Loucy (cell line): ENCODE measurements around the gene LMX1B.

Source experiments
- H2AFZ ChIP-seq: fragments of 200-600 bp; sonication (generic); 2 replicates; pipeline ENCODE4 v1.6.0; 2016; ENCODE audit warnings: antibody characterized with exemption, mild to moderate bottlenecking, low read length, moderate library complexity
- H3F3A ChIP-seq: fragments of 200-600 bp; 2 replicates; pipeline ENCODE4 v1.6.0; 2016; ENCODE audit warnings: antibody characterized with exemption, low read depth, mild to moderate bottlenecking
- H3K27me3 ChIP-seq: fragments of 200-600 bp; sonication (generic); 2 replicates; pipeline ENCODE4 v1.6.1; 2014; ENCODE audit warnings: low read length, mild to moderate bottlenecking; ENCODE audit not compliant: insufficient read depth, poor library complexity, severe bottlenecking
- H3K36me3 ChIP-seq: fragments of 200-600 bp; sonication (generic); 2 replicates; pipeline ENCODE4 v1.6.1; 2016; ENCODE audit warnings: low read length; ENCODE audit not compliant: insufficient read depth
- H3K4me1 ChIP-seq: fragments of 200-600 bp; sonication (generic); 2 replicates; pipeline ENCODE4 v1.5.1; 2014; ENCODE audit warnings: low read length, mild to moderate bottlenecking; ENCODE audit not compliant: insufficient read depth, poor library complexity, severe bottlenecking
- H3K4me2 ChIP-seq: fragments of 200-600 bp; sonication (generic); 2 replicates; pipeline ENCODE4 v1.6.0; 2014; ENCODE audit warnings: antibody characterized with exemption, low read length, low read depth, mild to moderate bottlenecking; ENCODE audit not compliant: poor library complexity, severe bottlenecking
- H3K4me3 ChIP-seq: fragments of 200-600 bp; sonication (generic); 2 replicates; pipeline ENCODE4 v1.5.1; 2014; ENCODE audit warnings: low read length, mild to moderate bottlenecking, mixed read lengths; ENCODE audit not compliant: poor library complexity, severe bottlenecking
- H3K79me2 ChIP-seq: fragments of 200-600 bp; sonication (generic); 2 replicates; pipeline ENCODE4 v1.6.1; 2014; ENCODE audit warnings: low read length; ENCODE audit not compliant: insufficient read depth
- H3K9ac ChIP-seq: fragments of 200-600 bp; sonication (generic); 2 replicates; pipeline ENCODE4 v1.6.0; 2014; ENCODE audit warnings: mild to moderate bottlenecking, low read depth, low read length, moderate library complexity; ENCODE audit not compliant: poor library complexity, severe bottlenecking
- H3K9me2 ChIP-seq: fragments of 200-600 bp; sonication (generic); replicated peaks from 2 replicates; pipeline ENCODE4 v1.6.1; 2016; ENCODE audit warnings: low read depth, low read length, mixed read lengths
- H3K9me3 ChIP-seq: fragments of 200-600 bp; sonication (generic); 2 replicates; pipeline ENCODE4 v1.6.1; 2014; ENCODE audit warnings: mild to moderate bottlenecking, antibody characterized with exemption, low read length, low read depth; ENCODE audit not compliant: insufficient read depth
- H4K20me1 ChIP-seq: fragments of 200-600 bp; sonication (generic); 2 replicates; pipeline ENCODE4 v1.6.0; 2014; ENCODE audit warnings: antibody characterized with exemption, low read length, mild to moderate bottlenecking; ENCODE audit not compliant: insufficient read depth, poor library complexity, severe bottlenecking
- CTCF ChIP-seq: fragments of 200-600 bp; sonication (generic); conservative IDR thresholded peaks from 2 replicates; pipeline ENCODE4 v1.5.1; 2014; ENCODE audit warnings: mild to moderate bottlenecking, antibody characterized with exemption, low read length
- EZH2phosphoT487 ChIP-seq: fragments of 200-600 bp; IDR thresholded peaks from 2 replicates; pipeline ENCODE4 v1.6.1; 2018; ENCODE audit warnings: antibody characterized with exemption, mild to moderate bottlenecking, moderate library complexity, borderline replicate concordance

LMX1B gene

GRCh38 chr9:126617823-126618165 is 4.1 kb downstream of the LMX1B start:
- Histone ChIP-seq H3K9me3 (no peaks in the 10 kb centered on the region), H3K9me2 (no peaks in the 10 kb centered on the region), H3F3A (no peaks in the 10 kb centered on the region), H3K4me2 (no peak overlapping the region), H4K20me1 (no peaks in the 10 kb centered on the region), H3K9ac (no peak overlapping the region), H3K27me3 (no peaks in the 10 kb centered on the region), H3K36me3 (no peaks in the 10 kb centered on the region), H3K4me1 (no peaks in the 10 kb centered on the region), H3K4me3 (no peak overlapping the region), H2AFZ (no peak overlapping the region), H3K79me2 (no peaks in the 10 kb centered on the region)
- no peak for TF ChIP-seq CTCF
- TF ChIP-seq EZH2phosphoT487, result no peak

GRCh38 chr9:126618190-126618584 is 4.5 kb downstream of the LMX1B start:
- no peak overlapping the region for H3K4me3 ChIP-seq
- H3F3A ChIP-seq, result no peaks in the 10 kb centered on the region
- no peak overlapping the region for H2AFZ ChIP-seq
- no peak overlapping the region for H3K4me2 ChIP-seq
- H3K27me3 ChIP-seq, result no peaks in the 10 kb centered on the region
- TF ChIP-seq CTCF, result no peak
- no peaks in the 10 kb centered on the region for H3K9me3 ChIP-seq
- no peaks in the 10 kb centered on the region for H4K20me1 ChIP-seq
- no peaks in the 10 kb centered on the region for H3K36me3 ChIP-seq
- H3K79me2 ChIP-seq, result no peaks in the 10 kb centered on the region
- no peaks in the 10 kb centered on the region for H3K9me2 ChIP-seq
- H3K9ac ChIP-seq, result no peak overlapping the region
- no peaks in the 10 kb centered on the region for H3K4me1 ChIP-seq

GRCh38 chr9:126618585-126619360 is 5.0 kb downstream of the LMX1B start:
- Histone ChIP-seq H3F3A (no peaks in the 10 kb centered on the region), H3K4me1 (no peaks in the 10 kb centered on the region), H3K4me3 (no peak overlapping the region), H3K9me2 (no peaks in the 10 kb centered on the region), H3K9me3 (no peaks in the 10 kb centered on the region), H3K79me2 (no peaks in the 10 kb centered on the region), H3K9ac (no peak overlapping the region), H4K20me1 (no peaks in the 10 kb centered on the region), H2AFZ (no peak overlapping the region), H3K4me2 (no peak overlapping the region), H3K36me3 (no peaks in the 10 kb centered on the region), H3K27me3 (no peaks in the 10 kb centered on the region)
- no peak for TF ChIP-seq EZH2phosphoT487
- no peak for TF ChIP-seq CTCF
